Tibial artery (tissue), 4 donors: ENCODE results near the gene NF2.

Experiments
- DNase-seq, 2 donors: peaks; one replicate each; pipeline ENCODE4 v3.0.0-alpha.2; 2019
- H3K27ac ChIP-seq, 2 donors: fragments of 200-600 bp; sonication (generic) in 1 of 2; 1 replicate in 1 of 2; 2 replicates in 1 of 2; pipeline ENCODE4 v1.5.1; 2018 to 2019; ENCODE audit warnings: mild to moderate bottlenecking in 1 of 2
- H3K27me3 ChIP-seq, 2 donors: fragments of 200-600 bp; sonication (generic) in 1 of 2; one replicate each; pipeline versions ENCODE4 v1.5.1 to v1.6.0; 2016 to 2019
- H3K36me3 ChIP-seq, 3 donors: fragments of 200-600 bp; sonication (generic) in 2 of 3; one replicate each; pipeline ENCODE4 v1.5.1; 2016 to 2019; ENCODE audit warnings: mild to moderate bottlenecking in 2 of 3
- H3K4me1 ChIP-seq, 4 donors: fragments of 200-600 bp; sonication (generic) in 2 of 4; 1 replicate in 3 of 4; 2 replicates in 1 of 4; pipeline ENCODE4 v1.5.1; 2016 to 2019
- H3K4me3 ChIP-seq, 2 donors: fragments of 200-600 bp; sonication (generic) in 1 of 2; 1 replicate in 1 of 2; 2 replicates in 1 of 2; pipeline ENCODE4 v1.5.1; 2018 to 2019; ENCODE audit warnings: mild to moderate bottlenecking in 2 of 2
- H3K9me3 ChIP-seq, 3 donors: fragments of 200-600 bp; sonication (generic) in 1 of 3; one replicate each; pipeline ENCODE4 v1.5.1; 2016 to 2019
- intact Hi-C: fragments of 100-400 bp; cut with DNase I; formaldehyde crosslinking; loops from one replicate; pipeline ENCODE4 v1.15.0; 2023; ENCODE audit warnings: low total_unique reads
- TF ChIP-seq, protein P1 (sequence below), 2 experiments: fragments of 200-600 bp in 1 of 2; fragments of 450-650 bp in 1 of 2; IDR thresholded peaks; one replicate each; pipeline ENCODE4 v1.5.1; 2017 to 2019; ENCODE audit warnings: antibody characterized with exemption in 2 of 2, mild to moderate bottlenecking in 1 of 2, moderate library complexity in 1 of 2

The NF2 gene

GRCh38 chr22:29651652-29652051 lies 48.2 kb downstream of the NF2 start:
- intact Hi-C loops = no loop called here
- TF ChIP-seq, protein P1, sequence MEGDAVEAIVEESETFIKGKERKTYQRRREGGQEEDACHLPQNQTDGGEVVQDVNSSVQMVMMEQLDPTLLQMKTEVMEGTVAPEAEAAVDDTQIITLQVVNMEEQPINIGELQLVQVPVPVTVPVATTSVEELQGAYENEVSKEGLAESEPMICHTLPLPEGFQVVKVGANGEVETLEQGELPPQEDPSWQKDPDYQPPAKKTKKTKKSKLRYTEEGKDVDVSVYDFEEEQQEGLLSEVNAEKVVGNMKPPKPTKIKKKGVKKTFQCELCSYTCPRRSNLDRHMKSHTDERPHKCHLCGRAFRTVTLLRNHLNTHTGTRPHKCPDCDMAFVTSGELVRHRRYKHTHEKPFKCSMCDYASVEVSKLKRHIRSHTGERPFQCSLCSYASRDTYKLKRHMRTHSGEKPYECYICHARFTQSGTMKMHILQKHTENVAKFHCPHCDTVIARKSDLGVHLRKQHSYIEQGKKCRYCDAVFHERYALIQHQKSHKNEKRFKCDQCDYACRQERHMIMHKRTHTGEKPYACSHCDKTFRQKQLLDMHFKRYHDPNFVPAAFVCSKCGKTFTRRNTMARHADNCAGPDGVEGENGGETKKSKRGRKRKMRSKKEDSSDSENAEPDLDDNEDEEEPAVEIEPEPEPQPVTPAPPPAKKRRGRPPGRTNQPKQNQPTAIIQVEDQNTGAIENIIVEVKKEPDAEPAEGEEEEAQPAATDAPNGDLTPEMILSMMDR (IDR thresholded peaks at IDR 0.05) = no peak

GRCh38 chr22:29654420-29654819 lies 51.0 kb downstream of the NF2 start:
- Histone ChIP-seq H3K36me3 (peaks cover 0 to 64% (median 9%) of the 10 kb centered on the region in 3 donors), H3K4me1 (no peaks in the 10 kb centered on the region), H3K27me3 (no peaks in the 10 kb centered on the region), H3K4me3 (no peak overlapping the region), H3K27ac (no peak overlapping the region), H3K9me3 (no peaks in the 10 kb centered on the region)
- intact Hi-C loops = no loop called here
- no peak for DNase-seq
- TF ChIP-seq, protein P1 (IDR thresholded peaks at IDR 0.05) = no peak

More at GRCh38 chr22:29651652-29652051, 48.2 kb downstream of the NF2 start:
- no peak for DNase-seq
- Histone ChIP-seq H3K9me3 (no peaks in the 10 kb centered on the region), H3K4me3 (no peak overlapping the region), H3K4me1 (no peaks in the 10 kb centered on the region), H3K27ac (no peak overlapping the region), H3K36me3 (peaks cover 0 to 57% (median 8%) of the 10 kb centered on the region in 3 donors), H3K27me3 (no peaks in the 10 kb centered on the region)

GRCh38 chr22:29654882-29655281 lies 51.4 kb downstream of the NF2 start:
- Histone ChIP-seq H3K4me1 (no peaks in the 10 kb centered on the region), H3K36me3 (peaks cover 0 to 69% (median 9%) of the 10 kb centered on the region in 3 donors), H3K9me3 (no peaks in the 10 kb centered on the region), H3K27me3 (no peaks in the 10 kb centered on the region), H3K27ac (no peak overlapping the region), H3K4me3 (no peak overlapping the region)
- intact Hi-C loops = no loop called here
- no peak for DNase-seq
- TF ChIP-seq, protein P1 (IDR thresholded peaks at IDR 0.05) = no peak

DNA sequence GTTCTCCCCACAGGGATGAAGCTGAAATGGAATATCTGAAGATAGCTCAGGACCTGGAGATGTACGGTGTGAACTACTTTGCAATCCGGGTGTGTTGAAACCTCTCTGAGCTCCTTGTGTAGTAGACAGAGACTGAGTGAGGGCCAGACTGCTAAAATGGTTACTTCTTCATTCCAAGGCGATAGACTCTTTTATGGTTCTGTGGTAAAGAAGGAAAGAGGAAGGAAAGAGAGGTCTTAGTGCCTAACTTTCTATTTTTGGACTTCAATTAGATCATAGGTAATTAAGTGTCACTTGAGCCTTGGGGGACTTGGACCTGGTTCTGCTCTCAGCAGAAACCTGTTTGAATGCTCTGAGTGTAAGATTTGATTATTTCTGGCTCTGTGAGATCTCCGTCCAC lies 54.7 kb downstream of the NF2 start:
- Histone ChIP-seq H3K36me3 (peaks cover 0 to 70% (median 13%) of the 10 kb centered on the region in 3 donors), H3K4me1 (peaks cover 0 to 14% (median 6%) of the 10 kb centered on the region in 4 donors), H3K4me3 (no peak overlapping the region), H3K9me3 (no peaks in the 10 kb centered on the region), H3K27ac (no peak overlapping the region), H3K27me3 (no peaks in the 10 kb centered on the region)
- TF ChIP-seq, protein P1 (IDR thresholded peaks at IDR 0.05) = no peak
- intact Hi-C loops = no loop called here
- DNase-seq = no peak

DNA sequence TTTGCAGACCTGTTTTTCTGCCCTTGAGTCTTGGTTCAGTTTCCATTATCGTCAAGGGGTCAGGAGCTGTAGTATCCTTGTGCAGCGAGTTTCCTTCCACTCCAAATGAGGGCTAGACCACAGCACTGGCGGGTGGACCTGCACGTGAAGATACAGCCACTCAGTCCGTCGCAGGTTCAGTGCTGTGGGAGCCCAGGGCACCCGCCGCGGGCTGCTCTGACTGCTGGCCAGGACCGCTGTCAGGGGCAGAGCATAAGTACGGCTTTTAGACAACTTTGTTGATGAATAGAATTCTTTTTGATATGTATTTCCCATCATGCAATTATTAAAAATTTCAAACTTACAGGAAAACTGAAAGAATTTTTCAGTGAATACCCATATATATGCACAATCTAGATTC lies 56.6 kb downstream of the NF2 start:
- TF ChIP-seq, protein P1 (IDR thresholded peaks at IDR 0.05) = no peak
- H3K4me1 ChIP-seq = peaks cover 0 to 14% (median 6%) of the 10 kb centered on the region in 4 donors
- no peak overlapping the region for H3K4me3 ChIP-seq
- intact Hi-C loops = no loop called here
- H3K9me3 ChIP-seq = no peaks in the 10 kb centered on the region
- peaks cover 0 to 75% (median 20%) of the 10 kb centered on the region in 3 donors for H3K36me3 ChIP-seq
- H3K27ac ChIP-seq = no peak overlapping the region
- H3K27me3 ChIP-seq = no peaks in the 10 kb centered on the region
- no peak for DNase-seq

GRCh38 chr22:29661336-29661735 lies 57.9 kb downstream of the NF2 start:
- intact Hi-C loops = no loop called here
- H3K9me3 ChIP-seq = no peaks in the 10 kb centered on the region
- DNase-seq = no peak
- H3K27me3 ChIP-seq = no peaks in the 10 kb centered on the region
- peaks cover 0 to 14% (median 6%) of the 10 kb centered on the region in 4 donors for H3K4me1 ChIP-seq
- TF ChIP-seq, protein P1 (IDR thresholded peaks at IDR 0.05) = no peak
- H3K4me3 ChIP-seq = no peak overlapping the region
- H3K27ac ChIP-seq = peak overlapping the region; percentile 5 to 24
- H3K36me3 ChIP-seq = peaks cover 4 to 73% (median 26%) of the 10 kb centered on the region in 3 donors
